ENCODE measurements around the gene GMDS.
A peak's percentile ranks its signal among the peaks of the same experiment; 100 is the strongest.
"Not testable (repeated sequence)": the region's sequence is repeated elsewhere in the genome, so short reads cannot be mapped to it uniquely, and the experiment has no call there.

GMDS gene

DNA sequence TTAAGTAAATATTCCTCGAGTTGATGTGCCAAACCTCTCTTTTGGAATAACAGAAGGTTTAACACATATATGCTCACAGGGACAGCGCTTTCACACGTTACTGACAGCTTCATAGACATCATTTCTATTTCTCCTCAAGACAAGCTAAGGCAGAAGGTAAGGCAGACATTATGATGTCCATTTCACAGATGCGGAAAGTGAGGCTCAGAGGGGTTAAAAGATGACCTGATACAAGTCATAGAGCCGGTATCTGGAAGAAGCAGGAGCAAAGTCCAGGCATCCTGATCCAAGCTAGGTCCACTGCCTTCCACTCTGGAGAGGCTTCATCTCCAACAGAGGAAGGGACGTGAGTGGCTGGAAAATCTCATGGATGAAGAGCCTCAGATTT is 548.9 kb downstream of the GMDS start:
- Histone ChIP-seq H3K27me3 (replicated peaks in 2 of 5; ENCODE audit: control insufficient read depth in 4 of 5, insufficient read depth in 5 of 5, low read length in 4 of 5) (no peaks in the 10 kb centered on the region), H3K36me3 (ENCODE audit: control insufficient read depth in 4 of 4, insufficient read depth in 4 of 4, low read length in 3 of 4) (peaks cover 0 to 3% (median 0%) of the 10 kb centered on the region in 4 experiments)
- 97% methylated on average over 5 of the region's 6 CpGs for WGBS (ENCODE audit: insufficient coverage)

GRCh38 chr6:1695546-1696462 is 549.6 kb downstream of the GMDS start:
- H3K4me3 ChIP-seq (ENCODE audit: control insufficient read depth in 1 of 7, extremely low read depth in 1 of 7, insufficient read depth in 4 of 7, low read depth in 2 of 7, low read length in 6 of 7), result no peak overlapping the region
- H3K9me3 ChIP-seq (ENCODE audit: control extremely low read depth in 1 of 5, control insufficient read depth in 4 of 5, insufficient read depth in 2 of 5, low read depth in 1 of 5, low read length in 4 of 5), result peaks cover 0 to 5% (median 3%) of the 10 kb centered on the region in 5 experiments
- H3K36me3 ChIP-seq (ENCODE audit: control insufficient read depth in 4 of 4, insufficient read depth in 4 of 4, low read length in 3 of 4), result peaks cover 0 to 3% (median 0%) of the 10 kb centered on the region in 4 experiments
- DNase-seq, result no peak
- H3K4me1 ChIP-seq (ENCODE audit: control extremely low read depth in 1 of 4, control insufficient read depth in 4 of 4, insufficient read depth in 4 of 4, low read length in 3 of 4), result no peaks in the 10 kb centered on the region
- CTCF ChIA-PET, result no interaction called here
- H3K27me3 ChIP-seq (replicated peaks in 2 of 5; ENCODE audit: control insufficient read depth in 4 of 5, insufficient read depth in 5 of 5, low read length in 4 of 5), result no peaks in the 10 kb centered on the region
- no peak overlapping the region for H3K27ac ChIP-seq (ENCODE audit: insufficient read depth in 1 of 2, low read depth in 1 of 2, low read length in 2 of 2, poor library complexity in 1 of 2, severe bottlenecking in 2 of 2)
- 98% methylated on average over 9 of the region's 10 CpGs for WGBS (ENCODE audit: insufficient coverage)
- POLR2A ChIA-PET, result no interaction called here

More for the DNA sequence above, 548.9 kb downstream of the GMDS start:
- Histone ChIP-seq H3K4me3 (ENCODE audit: control insufficient read depth in 1 of 7, extremely low read depth in 1 of 7, insufficient read depth in 4 of 7, low read depth in 2 of 7, low read length in 6 of 7) (no peak overlapping the region), H3K27ac (ENCODE audit: insufficient read depth in 1 of 2, low read depth in 1 of 2, low read length in 2 of 2, poor library complexity in 1 of 2, severe bottlenecking in 2 of 2) (no peak overlapping the region), H3K9me3 (ENCODE audit: control extremely low read depth in 1 of 5, control insufficient read depth in 4 of 5, insufficient read depth in 2 of 5, low read depth in 1 of 5, low read length in 4 of 5) (peaks cover 0 to 5% (median 3%) of the 10 kb centered on the region in 5 experiments), H3K4me1 (ENCODE audit: control extremely low read depth in 1 of 4, control insufficient read depth in 4 of 4, insufficient read depth in 4 of 4, low read length in 3 of 4) (no peaks in the 10 kb centered on the region)
- CTCF ChIA-PET, result no interaction called here
- POLR2A ChIA-PET, result no interaction called here
- DNase-seq, result no peak

DNA sequence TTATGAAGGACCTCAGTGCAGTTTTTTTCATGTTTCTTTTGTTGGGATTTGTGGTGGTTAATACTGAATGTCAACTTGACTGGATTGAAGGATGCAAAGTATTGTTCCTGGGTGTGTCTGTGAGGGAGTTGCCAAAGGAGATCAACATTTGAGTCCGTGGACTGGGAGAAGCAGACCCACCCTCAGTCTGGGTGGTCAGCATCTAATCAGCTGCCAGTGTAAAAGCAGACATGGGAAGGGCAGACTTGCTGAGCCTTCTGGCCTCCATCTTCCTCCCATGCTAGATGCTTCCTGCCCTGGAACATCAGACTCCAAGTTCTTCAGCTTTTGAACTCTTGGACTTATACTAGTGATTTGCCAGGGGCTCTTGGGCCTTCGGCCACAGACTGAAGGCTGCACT is 553.6 kb downstream of the GMDS start:
- 100% methylated on average over 2 of the region's 2 CpGs for WGBS (ENCODE audit: insufficient coverage)
- DNase-seq; CTCF ChIA-PET; H3K4me3 ChIP-seq (ENCODE audit: control insufficient read depth in 1 of 7, extremely low read depth in 1 of 7, insufficient read depth in 4 of 7, low read depth in 2 of 7, low read length in 6 of 7); H3K27ac ChIP-seq (ENCODE audit: insufficient read depth in 1 of 2, low read depth in 1 of 2, low read length in 2 of 2, poor library complexity in 1 of 2, severe bottlenecking in 2 of 2); H3K9me3 ChIP-seq (ENCODE audit: control extremely low read depth in 1 of 5, control insufficient read depth in 4 of 5, insufficient read depth in 2 of 5, low read depth in 1 of 5, low read length in 4 of 5); H3K36me3 ChIP-seq (ENCODE audit: control insufficient read depth in 4 of 4, insufficient read depth in 4 of 4, low read length in 3 of 4); H3K4me1 ChIP-seq (ENCODE audit: control extremely low read depth in 1 of 4, control insufficient read depth in 4 of 4, insufficient read depth in 4 of 4, low read length in 3 of 4); POLR2A ChIA-PET; H3K27me3 ChIP-seq (replicated peaks in 2 of 5; ENCODE audit: control insufficient read depth in 4 of 5, insufficient read depth in 5 of 5, low read length in 4 of 5): not testable (repeated sequence)

- POLR2A ChIA-PET, CTCF ChIA-PET: not testable (repeated sequence)
Measured at GRCh38 chr6:1690656-1691055, 554.7 kb downstream of the GMDS start.

DNA sequence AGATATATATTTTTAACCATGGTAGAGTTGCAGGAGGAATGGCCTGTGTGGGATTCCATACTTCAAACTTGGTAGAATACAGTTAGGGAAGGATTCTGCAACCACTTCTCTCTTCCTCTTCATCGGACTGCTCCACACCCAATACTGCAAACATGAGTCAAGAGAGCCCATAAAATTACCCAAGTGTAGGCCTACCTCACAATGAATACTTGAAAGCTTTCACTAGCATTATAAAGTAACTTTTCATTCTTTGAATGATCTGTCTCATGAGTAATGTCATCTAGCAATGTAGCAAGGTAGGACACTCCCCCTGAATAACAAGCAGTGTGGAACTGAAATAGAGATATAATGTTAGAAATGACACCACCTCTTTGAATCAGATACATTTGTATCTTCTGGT is 556.3 kb downstream of the GMDS start:
- ChIA-PET POLR2A (no interaction called here), CTCF (no interaction called here)
- Histone ChIP-seq H3K27ac (ENCODE audit: insufficient read depth in 1 of 2, low read depth in 1 of 2, low read length in 2 of 2, poor library complexity in 1 of 2, severe bottlenecking in 2 of 2) (no peak overlapping the region), H3K9me3 (ENCODE audit: control extremely low read depth in 1 of 5, control insufficient read depth in 4 of 5, insufficient read depth in 2 of 5, low read depth in 1 of 5, low read length in 4 of 5) (peaks cover 0 to 5% (median 3%) of the 10 kb centered on the region in 5 experiments), H3K4me1 (ENCODE audit: control extremely low read depth in 1 of 4, control insufficient read depth in 4 of 4, insufficient read depth in 4 of 4, low read length in 3 of 4) (no peaks in the 10 kb centered on the region), H3K36me3 (ENCODE audit: control insufficient read depth in 4 of 4, insufficient read depth in 4 of 4, low read length in 3 of 4) (peaks cover 0 to 3% (median 0%) of the 10 kb centered on the region in 4 experiments), H3K4me3 (ENCODE audit: control insufficient read depth in 1 of 7, extremely low read depth in 1 of 7, insufficient read depth in 4 of 7, low read depth in 2 of 7, low read length in 6 of 7) (no peak overlapping the region), H3K27me3 (replicated peaks in 2 of 5; ENCODE audit: control insufficient read depth in 4 of 5, insufficient read depth in 5 of 5, low read length in 4 of 5) (no peaks in the 10 kb centered on the region)
- WGBS (ENCODE audit: insufficient coverage), result no CpG with 5 or more reads among the region's 1 CpG
- no peak for DNase-seq

More at GRCh38 chr6:1690656-1691055, 554.7 kb downstream of the GMDS start:
- H3K36me3 ChIP-seq (ENCODE audit: control insufficient read depth in 4 of 4, insufficient read depth in 4 of 4, low read length in 3 of 4); H3K4me3 ChIP-seq (ENCODE audit: control insufficient read depth in 1 of 7, extremely low read depth in 1 of 7, insufficient read depth in 4 of 7, low read depth in 2 of 7, low read length in 6 of 7); H3K27ac ChIP-seq (ENCODE audit: insufficient read depth in 1 of 2, low read depth in 1 of 2, low read length in 2 of 2, poor library complexity in 1 of 2, severe bottlenecking in 2 of 2); H3K9me3 ChIP-seq (ENCODE audit: control extremely low read depth in 1 of 5, control insufficient read depth in 4 of 5, insufficient read depth in 2 of 5, low read depth in 1 of 5, low read length in 4 of 5); H3K27me3 ChIP-seq (replicated peaks in 2 of 5; ENCODE audit: control insufficient read depth in 4 of 5, insufficient read depth in 5 of 5, low read length in 4 of 5); H3K4me1 ChIP-seq (ENCODE audit: control extremely low read depth in 1 of 4, control insufficient read depth in 4 of 4, insufficient read depth in 4 of 4, low read length in 3 of 4): not testable (repeated sequence)
- no CpG with 5 or more reads among the region's 2 CpGs for WGBS (ENCODE audit: insufficient coverage)
- DNase-seq, result peak in 1 of 3 donors; percentile 31

DNA sequence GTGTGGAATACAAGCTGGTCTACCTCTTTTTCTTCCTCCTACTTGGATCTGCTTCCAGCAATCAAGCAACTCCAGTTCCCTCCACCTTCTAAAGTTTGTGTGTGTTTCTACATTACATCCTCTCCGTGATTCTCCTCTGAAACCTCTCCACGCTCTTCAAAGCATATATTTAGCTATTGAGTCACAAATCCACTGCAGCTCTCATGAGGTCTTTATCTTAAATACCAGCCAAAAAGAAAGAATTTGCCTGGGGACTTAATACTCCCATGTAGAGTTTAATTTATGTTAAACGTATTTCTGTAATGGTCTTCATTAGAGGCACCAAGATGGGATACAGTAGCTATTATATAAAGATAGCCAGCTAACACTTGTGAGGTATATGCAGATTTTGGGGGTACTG is 557.0 kb downstream of the GMDS start:
- WGBS (ENCODE audit: insufficient coverage), result 100% methylated on average over 1 of the region's 3 CpGs
- peaks cover 0 to 3% (median 0%) of the 10 kb centered on the region in 4 experiments for H3K36me3 ChIP-seq (ENCODE audit: control insufficient read depth in 4 of 4, insufficient read depth in 4 of 4, low read length in 3 of 4)
- no peaks in the 10 kb centered on the region for H3K27me3 ChIP-seq (replicated peaks in 2 of 5; ENCODE audit: control insufficient read depth in 4 of 5, insufficient read depth in 5 of 5, low read length in 4 of 5)
- DNase-seq, result no peak
- no peak overlapping the region for H3K4me3 ChIP-seq (ENCODE audit: control insufficient read depth in 1 of 7, extremely low read depth in 1 of 7, insufficient read depth in 4 of 7, low read depth in 2 of 7, low read length in 6 of 7)
- peaks cover 0 to 5% (median 3%) of the 10 kb centered on the region in 5 experiments for H3K9me3 ChIP-seq (ENCODE audit: control extremely low read depth in 1 of 5, control insufficient read depth in 4 of 5, insufficient read depth in 2 of 5, low read depth in 1 of 5, low read length in 4 of 5)
- H3K4me1 ChIP-seq (ENCODE audit: control extremely low read depth in 1 of 4, control insufficient read depth in 4 of 4, insufficient read depth in 4 of 4, low read length in 3 of 4), result no peaks in the 10 kb centered on the region
- ChIA-PET CTCF (no interaction called here), POLR2A (no interaction called here)
- H3K27ac ChIP-seq (ENCODE audit: insufficient read depth in 1 of 2, low read depth in 1 of 2, low read length in 2 of 2, poor library complexity in 1 of 2, severe bottlenecking in 2 of 2), result no peak overlapping the region

GRCh38 chr6:1687402-1687801 is 558.0 kb downstream of the GMDS start:
- WGBS (ENCODE audit: insufficient coverage), result 91% methylated on average over 4 of the region's 6 CpGs
- Histone ChIP-seq H3K27ac (ENCODE audit: insufficient read depth in 1 of 2, low read depth in 1 of 2, low read length in 2 of 2, poor library complexity in 1 of 2, severe bottlenecking in 2 of 2) (no peak overlapping the region), H3K4me3 (ENCODE audit: control insufficient read depth in 1 of 7, extremely low read depth in 1 of 7, insufficient read depth in 4 of 7, low read depth in 2 of 7, low read length in 6 of 7) (no peak overlapping the region), H3K27me3 (replicated peaks in 2 of 5; ENCODE audit: control insufficient read depth in 4 of 5, insufficient read depth in 5 of 5, low read length in 4 of 5) (no peaks in the 10 kb centered on the region), H3K4me1 (ENCODE audit: control extremely low read depth in 1 of 4, control insufficient read depth in 4 of 4, insufficient read depth in 4 of 4, low read length in 3 of 4) (no peaks in the 10 kb centered on the region), H3K9me3 (ENCODE audit: control extremely low read depth in 1 of 5, control insufficient read depth in 4 of 5, insufficient read depth in 2 of 5, low read depth in 1 of 5, low read length in 4 of 5) (no peaks in the 10 kb centered on the region), H3K36me3 (ENCODE audit: control insufficient read depth in 4 of 4, insufficient read depth in 4 of 4, low read length in 3 of 4) (no peaks in the 10 kb centered on the region)
- no peak for DNase-seq
- POLR2A ChIA-PET, result no interaction called here
- CTCF ChIA-PET, result interaction anchor here (0.7 kb wide), 1 partner anchor 69 kb away, joined by 3 read pairs; no protein-coding TSS in a partner anchor

All from common myeloid progenitor, CD34-positive (primary cell).